GM21576 (cell line): ENCODE data around the gene MAOB.
"Not testable (repeated sequence)": the region's sequence is repeated elsewhere in the genome, so short reads cannot be mapped to it uniquely, and the experiment has no call there.

Experiments used
- ATAC-seq: cut with Tn5 transposase; IDR thresholded peaks from one replicate; pipeline ENCODE4 v1.9.1; 2021; ENCODE audit warnings: mild to moderate bottlenecking, moderate library complexity; ENCODE audit not compliant: unreplicated experiment

The MAOB gene

GRCh38 chrX:43758044-43758443, 124.2 kb downstream of the MAOB start:
- no peak for ATAC-seq

- ATAC-seq, result no peak
Measured at GRCh38 chrX:43756076-43756475, 126.2 kb downstream of the MAOB start.

DNA sequence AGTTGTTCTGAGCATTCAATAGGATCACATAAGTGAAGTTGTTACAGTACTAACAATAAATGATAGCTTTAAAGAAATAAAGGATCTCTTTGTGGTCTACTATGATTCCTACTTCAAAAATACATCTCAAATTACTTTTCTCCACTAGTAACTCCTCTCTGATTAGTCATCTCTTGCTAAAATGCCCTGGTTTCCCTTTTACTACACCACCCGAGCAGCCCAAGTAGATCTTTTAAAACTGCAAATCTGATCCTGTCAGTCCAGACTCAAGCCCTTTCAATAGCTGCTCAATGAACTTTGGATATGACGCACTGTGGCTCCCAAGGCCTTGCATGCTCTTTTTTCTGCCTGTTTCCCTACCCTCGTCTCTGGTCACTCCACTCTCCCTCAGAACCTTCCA, 128.6 kb downstream of the MAOB start:
- no peak for ATAC-seq

DNA sequence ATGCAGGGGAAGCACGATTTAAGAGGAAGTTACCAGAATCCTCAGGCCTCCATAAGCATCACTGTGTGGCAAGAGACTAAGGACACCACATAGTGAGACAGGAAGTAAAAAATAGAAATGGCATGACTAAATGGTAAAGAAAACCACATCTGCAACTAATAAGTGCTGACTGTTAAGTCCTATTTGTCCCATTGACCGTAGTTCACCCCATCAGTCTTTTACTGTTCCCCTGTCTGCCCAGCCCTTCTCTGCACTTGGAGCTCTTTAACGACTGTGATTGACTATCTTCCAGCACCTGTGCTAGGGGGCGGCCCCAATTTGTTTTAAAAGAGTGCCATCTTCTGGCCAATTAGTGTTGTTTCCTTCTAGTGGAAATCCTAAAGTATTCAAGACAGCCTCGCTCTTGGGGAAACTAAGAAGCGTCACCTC, 132.0 kb downstream of the MAOB start:
- no peak for ATAC-seq

DNA sequence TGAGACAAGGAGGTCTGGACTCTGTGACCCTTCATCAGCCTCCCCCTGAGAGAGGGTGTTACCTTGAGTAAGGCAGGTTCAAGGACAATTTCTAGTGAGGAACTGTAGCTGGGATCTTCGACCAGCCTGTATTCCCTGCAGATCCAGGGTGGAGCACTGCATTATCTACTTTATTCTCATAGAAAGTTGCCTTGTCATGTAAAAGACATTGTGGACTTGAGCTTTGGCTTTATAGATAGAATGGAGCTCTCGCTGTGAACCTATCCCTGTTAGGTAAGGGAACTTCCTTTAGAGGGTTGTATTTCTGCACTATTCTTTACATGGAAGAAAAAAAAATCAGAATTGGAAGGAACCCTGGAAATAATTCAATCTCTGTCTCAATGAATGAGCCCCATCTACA, 134.8 kb downstream of the MAOB start:
- ATAC-seq, result no peak

- ATAC-seq, result no peak
Measured at GRCh38 chrX:43745938-43746721, 136.1 kb downstream of the MAOB start.

DNA sequence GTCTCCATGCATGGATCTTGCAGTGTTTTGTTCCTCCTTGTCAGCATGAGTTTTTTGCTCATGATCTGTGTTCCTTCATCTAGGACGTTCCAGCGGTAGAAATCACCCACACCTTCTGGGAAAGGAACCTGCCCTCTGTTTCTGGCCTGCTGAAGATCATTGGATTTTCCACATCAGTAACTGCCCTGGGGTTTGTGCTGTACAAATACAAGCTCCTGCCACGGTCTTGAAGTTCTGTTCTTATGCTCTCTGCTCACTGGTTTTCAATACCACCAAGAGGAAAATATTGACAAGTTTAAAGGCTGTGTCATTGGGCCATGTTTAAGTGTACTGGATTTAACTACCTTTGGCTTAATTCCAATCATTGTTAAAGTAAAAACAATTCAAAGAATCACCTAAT, 138.0 kb downstream of the MAOB start:
- no peak for ATAC-seq

DNA sequence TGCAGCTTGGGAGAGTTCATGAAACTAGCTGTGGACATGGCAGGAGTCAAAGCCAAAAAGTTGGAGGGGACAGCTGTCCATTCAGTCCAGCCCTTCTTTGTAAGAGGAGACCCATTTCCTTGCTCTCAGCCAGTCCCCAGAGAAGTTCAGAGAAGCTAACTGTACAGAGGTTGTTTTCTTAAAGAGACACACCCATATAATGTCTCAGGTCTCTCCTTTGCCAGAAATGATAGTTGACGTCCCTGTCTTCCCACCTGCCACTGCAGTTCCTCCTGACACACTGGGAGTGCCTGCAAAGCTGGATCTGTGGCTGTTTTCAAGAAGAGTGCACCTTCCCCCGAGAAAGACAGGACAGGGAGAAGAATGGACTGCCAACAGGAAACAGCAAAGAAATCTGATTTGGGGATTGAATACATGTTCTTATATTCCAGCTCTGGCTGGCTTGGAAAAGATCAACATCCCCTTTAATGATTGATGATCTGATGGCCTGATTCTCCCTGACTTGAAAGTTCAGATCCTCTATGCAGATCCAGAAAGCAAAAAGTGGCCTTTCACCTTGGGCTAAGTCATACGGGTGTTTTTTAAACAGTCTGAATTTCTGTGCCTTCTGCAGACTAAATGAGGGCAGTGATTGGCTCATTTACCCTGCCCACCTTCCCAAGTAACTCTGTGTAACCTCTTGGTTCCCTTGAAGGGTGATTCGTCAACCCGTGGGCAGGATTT, 139.0 kb downstream of the MAOB start:
- no peak for ATAC-seq

GRCh38 chrX:43741843-43742573, 140.2 kb downstream of the MAOB start:
- no peak for ATAC-seq

GRCh38 chrX:43735957-43736356, 146.3 kb downstream of the MAOB start:
- no peak for ATAC-seq

DNA sequence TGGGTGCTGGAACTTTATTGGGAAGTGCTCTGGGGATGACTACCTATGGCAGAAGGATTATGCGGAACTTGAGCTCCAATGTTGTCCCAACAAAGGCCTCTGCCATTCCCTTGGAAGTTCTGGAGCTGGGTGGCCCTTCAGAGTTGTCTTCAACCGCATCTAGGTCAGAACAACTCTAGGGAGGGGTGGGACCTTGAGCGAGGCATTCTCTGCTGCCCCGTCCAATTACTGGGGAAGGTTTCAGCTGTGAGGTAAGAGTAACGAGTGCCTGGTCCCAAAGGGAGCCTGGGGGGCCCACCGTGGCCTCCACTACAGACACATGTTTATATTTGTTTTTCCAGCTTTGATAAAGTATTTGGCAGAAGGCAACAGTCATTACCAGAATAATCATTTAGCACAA, 146.7 kb downstream of the MAOB start:
- no peak for ATAC-seq

GRCh38 chrX:43734444-43734843, 147.8 kb downstream of the MAOB start:
- no peak for ATAC-seq

- ATAC-seq, result no peak
Measured at GRCh38 chrX:43733699-43734098, 148.6 kb downstream of the MAOB start.

DNA sequence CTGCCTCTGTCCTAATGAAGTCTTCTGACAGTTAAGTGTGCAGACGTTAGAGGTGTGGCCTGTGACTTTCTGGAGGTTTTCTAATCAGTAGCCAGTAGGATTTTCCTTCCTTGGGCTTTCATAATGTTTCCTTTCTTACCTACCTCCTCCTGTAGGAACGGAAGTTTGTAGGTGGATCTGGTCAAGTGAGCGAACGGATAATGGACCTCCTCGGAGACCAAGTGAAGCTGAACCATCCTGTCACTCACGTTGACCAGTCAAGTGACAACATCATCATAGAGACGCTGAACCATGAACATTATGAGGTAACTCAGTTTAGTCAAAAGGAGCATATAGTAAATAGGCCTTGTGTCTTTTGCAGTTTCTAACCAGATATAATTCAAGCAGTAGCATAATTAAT, 151.2 kb downstream of the MAOB start:
- no peak for ATAC-seq

DNA sequence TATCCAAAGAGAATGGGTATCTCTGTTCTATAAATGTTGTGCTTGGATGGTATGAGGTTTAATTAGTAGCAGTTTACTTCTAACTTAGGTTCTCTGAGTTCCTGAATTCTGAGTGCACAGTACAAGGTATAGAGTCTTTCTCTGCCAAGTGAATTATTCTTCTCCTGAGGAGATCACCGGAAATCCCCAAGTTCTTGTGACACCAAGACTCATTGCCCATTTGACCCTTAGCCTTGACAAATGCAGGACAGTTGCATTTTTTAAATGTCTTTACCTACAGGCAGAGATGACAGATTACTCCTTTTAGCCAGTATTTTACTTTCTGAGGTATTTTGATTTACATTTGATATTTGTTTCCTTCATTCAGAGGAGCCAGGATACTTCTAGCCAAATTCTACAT, 153.3 kb downstream of the MAOB start:
- no peak for ATAC-seq

DNA sequence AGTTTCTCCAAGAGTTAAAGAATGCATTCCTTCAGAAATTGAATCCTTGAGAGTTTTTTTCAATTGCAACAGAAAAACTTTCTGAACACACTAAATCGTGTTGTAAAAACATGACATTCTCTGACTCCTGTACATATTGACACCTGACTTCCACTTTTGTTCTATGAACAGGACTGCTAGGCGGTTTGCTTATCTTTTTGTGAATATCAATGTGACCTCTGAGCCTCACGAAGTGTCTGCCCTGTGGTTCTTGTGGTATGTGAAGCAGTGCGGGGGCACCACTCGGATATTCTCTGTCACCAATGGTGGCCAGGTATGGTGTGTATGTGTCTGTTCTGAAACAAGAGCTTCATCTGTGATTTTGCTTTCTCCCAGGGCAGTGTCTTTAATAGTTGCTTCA, 154.2 kb downstream of the MAOB start:
- no peak for ATAC-seq

DNA sequence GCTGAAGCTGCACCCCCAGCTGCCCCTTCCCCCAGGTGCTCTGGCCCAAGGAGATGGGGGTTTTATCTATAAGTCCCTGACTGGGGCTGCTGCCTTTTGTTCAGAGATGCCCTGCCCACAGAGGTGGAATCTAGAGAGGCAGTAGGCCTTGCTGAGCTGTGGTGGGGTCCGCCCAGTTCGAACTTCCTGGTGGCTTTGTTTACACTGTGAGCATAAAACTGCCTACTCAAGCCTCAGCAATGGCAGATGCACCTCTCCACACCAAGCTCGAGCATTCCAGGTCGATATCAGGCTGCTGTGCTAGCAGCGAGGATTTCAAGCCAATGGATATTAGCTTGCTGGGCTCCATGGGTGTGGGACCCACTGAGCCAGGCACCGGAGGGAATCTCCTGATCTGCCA, 155.0 kb downstream of the MAOB start:
- ATAC-seq, result not testable (repeated sequence)

GRCh38 chrX:43725227-43725626, 157.0 kb downstream of the MAOB start:
- ATAC-seq, result not testable (repeated sequence)

- no peak for ATAC-seq
Measured at GRCh38 chrX:43720961-43721360, 161.3 kb downstream of the MAOB start.

DNA sequence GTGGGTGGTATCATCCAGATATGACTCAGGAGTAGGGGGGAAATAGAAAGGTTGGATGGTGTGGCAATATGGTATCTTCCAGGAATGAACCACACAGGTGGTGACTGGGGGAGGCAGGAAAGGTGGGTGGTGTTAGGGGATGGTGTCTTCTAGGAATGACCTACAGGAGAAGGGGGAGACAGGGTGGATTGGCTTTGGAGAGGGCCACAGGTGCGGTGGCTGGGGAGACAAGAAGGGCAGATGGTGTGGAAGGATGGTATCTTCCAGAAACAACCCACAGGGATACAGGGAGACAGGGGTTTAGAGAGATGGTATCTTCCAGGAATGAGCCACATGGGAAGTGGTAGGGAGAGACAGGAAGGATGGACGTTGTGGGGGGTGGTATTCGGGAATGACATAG, 162.2 kb downstream of the MAOB start:
- no peak for ATAC-seq

DNA sequence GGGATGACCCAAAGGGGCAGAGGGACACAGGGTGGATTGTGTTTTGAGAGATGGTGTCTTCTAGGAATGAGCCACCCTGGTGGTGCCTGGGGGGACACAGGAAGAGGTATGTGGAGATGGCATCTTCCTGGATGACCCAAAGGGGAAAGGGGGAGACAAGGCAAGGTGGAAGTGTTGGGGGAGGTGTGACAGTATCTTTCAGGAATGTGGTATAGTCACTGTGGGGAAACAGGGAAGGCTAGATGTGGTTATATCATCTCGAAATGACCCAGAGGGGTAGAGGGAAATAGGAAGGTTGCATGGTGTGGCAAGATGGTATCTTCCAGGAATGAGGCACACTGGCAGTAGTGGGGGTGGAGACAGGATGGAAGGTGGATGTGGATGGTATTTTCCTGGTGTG, 163.3 kb downstream of the MAOB start:
- no peak for ATAC-seq

- ATAC-seq, result no peak
Measured at GRCh38 chrX:43718546-43718945, 163.7 kb downstream of the MAOB start.
